ENCODE data around the gene ESPNL.

DNA sequence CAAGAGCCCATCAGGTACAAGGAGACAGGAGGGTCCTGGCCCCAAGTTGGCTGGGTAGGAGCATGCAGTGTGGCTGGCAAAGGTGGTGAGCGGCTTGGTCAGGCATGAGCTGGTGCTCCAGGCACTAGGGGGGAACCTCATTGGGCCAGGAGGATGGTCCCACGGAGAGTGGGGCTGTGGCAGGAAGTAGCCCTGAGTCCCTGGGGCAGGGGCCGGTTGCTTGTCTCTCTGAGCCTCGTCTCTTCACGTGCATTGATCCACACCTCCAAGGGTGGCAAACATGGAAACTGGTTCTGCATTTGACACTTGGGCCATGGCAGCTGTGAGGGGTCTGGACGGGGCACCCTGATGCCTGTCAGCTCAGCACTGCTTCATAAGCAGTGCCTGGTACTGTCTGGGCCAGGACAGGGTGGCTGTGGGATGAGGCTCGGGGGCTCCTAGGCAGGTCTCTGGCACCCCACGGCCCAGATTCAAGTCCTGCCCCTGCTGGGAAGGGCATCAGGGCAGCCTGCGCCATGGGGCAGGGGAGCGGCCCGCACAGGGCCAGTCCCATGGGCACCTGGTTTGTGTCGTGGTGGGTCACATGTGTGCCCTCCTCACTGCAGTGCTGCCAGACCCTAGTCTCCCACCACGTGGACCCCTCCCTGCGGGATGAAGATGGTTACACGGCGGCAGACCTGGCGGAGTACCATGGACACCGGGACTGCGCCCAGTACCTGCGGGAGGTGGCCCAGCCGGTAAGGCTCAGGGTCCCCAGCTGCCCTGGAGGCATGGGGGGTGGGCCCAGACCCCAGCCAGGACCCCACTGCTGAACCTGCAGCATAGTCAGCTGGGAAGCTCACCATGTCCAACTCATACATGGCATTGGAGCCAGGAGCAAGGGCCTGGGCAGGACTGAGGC is 16.4 kb downstream of the ESPNL start:
- TF ChIP-seq ZNF274 (IDR thresholded peaks at IDR 0.05; ENCODE audit: low read depth, low read length) (no peak), SUZ12 (IDR thresholded peaks at IDR 0.05; ENCODE audit: extremely low read depth, insufficient read depth, insufficient read length) (no peak), YY1 (IDR thresholded peaks at IDR 0.05; ENCODE audit: insufficient read depth, insufficient read length) (no peak)

Measured in NT2/D1 (cell line).